Smooth muscle cell (in vitro differentiated cells): ENCODE data around the gene RAD51. TPM values are rescaled to one million over a fixed set of nuclear protein-coding genes. Genes with fewer than 3 reads are reported as not detected.
A peak's percentile ranks its signal among the peaks of the same experiment; 100 is the strongest.

Source experiments
- DNase-seq: peaks from one replicate; lab custom pipeline; 2025; ENCODE audit not compliant: unreplicated experiment; lab: John Stamatoyannopoulos, UW
- H2AFZ ChIP-seq: fragments of 200-600 bp; sonication (generic); 2 replicates; pipeline ENCODE4 v1.6.0; 2016; ENCODE audit warnings: antibody characterized with exemption, low read depth, mild to moderate bottlenecking
- H3F3A ChIP-seq: fragments of 200-600 bp; sonication (generic); 2 replicates; pipeline ENCODE4 v1.6.0; 2017; ENCODE audit warnings: antibody characterized with exemption, low read depth
- H3K27ac ChIP-seq: fragments of 200-600 bp; sonication (generic); 2 replicates; pipeline ENCODE4 v1.5.1; 2016; ENCODE audit warnings: low read depth, mild to moderate bottlenecking
- H3K27me3 ChIP-seq: fragments of 200-600 bp; sonication (generic); 2 replicates; pipeline ENCODE4 v1.6.1; 2016; ENCODE audit warnings: low read depth, mild to moderate bottlenecking
- H3K36me3 ChIP-seq: fragments of 200-600 bp; sonication (generic); 2 replicates; pipeline ENCODE4 v1.5.1; 2016; ENCODE audit warnings: low read depth
- H3K4me1 ChIP-seq: fragments of 200-600 bp; sonication (generic); 2 replicates; pipeline ENCODE4 v1.5.1; 2016; ENCODE audit warnings: low read depth
- H3K4me2 ChIP-seq: fragments of 200-600 bp; sonication (generic); 2 replicates; pipeline ENCODE4 v1.6.0; 2016; ENCODE audit warnings: mild to moderate bottlenecking
- H3K4me3 ChIP-seq: fragments of 200-600 bp; sonication (generic); 2 replicates; pipeline ENCODE4 v1.5.1; 2016; ENCODE audit warnings: mild to moderate bottlenecking
- H3K79me2 ChIP-seq: fragments of 200-600 bp; sonication (generic); 2 replicates; pipeline ENCODE4 v1.6.0; 2016; ENCODE audit warnings: low read depth, mild to moderate bottlenecking
- H3K9ac ChIP-seq: fragments of 200-600 bp; sonication (generic); 2 replicates; pipeline ENCODE4 v1.6.0; 2016; ENCODE audit warnings: low read depth
- H3K9me3 ChIP-seq: fragments of 200-600 bp; sonication (generic); replicated peaks from 2 replicates; pipeline ENCODE4 v1.5.1; 2016; ENCODE audit warnings: low read depth
- H4K20me1 ChIP-seq: fragments of 200-600 bp; sonication (generic); 2 replicates; pipeline ENCODE4 v1.6.0; 2016; ENCODE audit warnings: low read depth
- CTCF ChIP-seq: fragments of 200-600 bp; sonication (generic); IDR thresholded peaks from 2 replicates; pipeline ENCODE4 v1.5.1; 2017; ENCODE audit warnings: borderline replicate concordance, mild to moderate bottlenecking, antibody characterized with exemption; ENCODE audit not compliant: insufficient read depth, poor library complexity, severe bottlenecking
- WGBS: methylation state at CpG from one replicate; pipeline ENCODE4 v1.1.7; 2016; ENCODE audit warnings: low lambda C conversion rate; 5-methylcytosine and 5-hydroxymethylcytosine counted together
- polyA plus RNA-seq: library from polyadenylated mRNA; unstranded; fragments of >200 nt; fragmentation: Nextera tagmentation; extraction: Ambion mirVana; gene quantifications from 2 replicates; pipeline ENCODE4 v1.2.1, GENCODE V29; 2016
- total RNA-seq: library from RNA; depleted of rRNA; stranded (reverse); fragments of >200 nt; gene quantifications from 2 replicates; pipeline ENCODE4 v1.2.3, GENCODE V29; 2014

The RAD51 gene
- total RNA-seq: 9.2 and 9.7 TPM in 2 replicates
- polyA plus RNA-seq: 10.7 and 15.2 TPM in 2 replicates

- Histone ChIP-seq H3F3A (no peaks in the 10 kb centered on the region), H2AFZ (peak within 1 kb of the TSS; percentile 99), H3K27ac (peak within 1 kb of the TSS; percentile 96), H3K4me3 (peak within 1 kb of the TSS; percentile 88), H3K9me3 (no peaks in the 10 kb centered on the region), H3K4me1 (peaks cover 6% of the 10 kb centered on the region), H3K9ac (peak within 1 kb of the TSS; percentile 95), H4K20me1 (no peaks in the 10 kb centered on the region), H3K27me3 (no peaks in the 10 kb centered on the region), H3K4me2 (peak within 1 kb of the TSS; percentile 98), H3K36me3 (no peaks in the 10 kb centered on the region), H3K79me2 (peaks cover 19% of the 10 kb centered on the region)
- under 1% methylated on average over 81 of the region's 81 CpGs for WGBS
- peak; percentile 72 for DNase-seq
- no peak for TF ChIP-seq CTCF
These were observed at the start of gene RAD51 for GRCh38 chr15:40694688-40695468. RAD51 (plus strand) TSS chr15:40695174; CDS start chr15:40698759, 3,585 bp downstream.

- Histone ChIP-seq H4K20me1 (no peaks in the 10 kb centered on the region), H3F3A (no peaks in the 10 kb centered on the region), H3K4me1 (no peaks in the 10 kb centered on the region), H3K27ac (no peak overlapping the region), H3K9me3 (no peaks in the 10 kb centered on the region), H3K4me2 (no peak overlapping the region), H3K9ac (no peak overlapping the region), H3K27me3 (no peaks in the 10 kb centered on the region), H3K36me3 (no peaks in the 10 kb centered on the region), H3K79me2 (no peaks in the 10 kb centered on the region), H2AFZ (no peak overlapping the region), H3K4me3 (no peak overlapping the region)
- no peak for DNase-seq
- no peak for TF ChIP-seq CTCF
- 94% methylated on average over 1 of the region's 1 CpG for WGBS
These were observed 47.5 kb upstream of the RAD51 start for GRCh38 chr15:40647523-40647922.

- H3K4me1 ChIP-seq: no peaks in the 10 kb centered on the region
- H3K4me2 ChIP-seq: no peak overlapping the region
- no peaks in the 10 kb centered on the region for H3F3A ChIP-seq
- no peaks in the 10 kb centered on the region for H3K9me3 ChIP-seq
- no peak overlapping the region for H2AFZ ChIP-seq
- H3K4me3 ChIP-seq: no peak overlapping the region
- H3K27me3 ChIP-seq: no peaks in the 10 kb centered on the region
- H3K27ac ChIP-seq: no peak overlapping the region
- H3K36me3 ChIP-seq: no peaks in the 10 kb centered on the region
- no peak for DNase-seq
- no peaks in the 10 kb centered on the region for H3K79me2 ChIP-seq
- H4K20me1 ChIP-seq: no peaks in the 10 kb centered on the region
- no peak for TF ChIP-seq CTCF
- no peak overlapping the region for H3K9ac ChIP-seq
These were observed 44.5 kb upstream of the RAD51 start for GRCh38 chr15:40650479-40650878.

GRCh38 chr15:40660686-40661085 lies 34.3 kb upstream of the RAD51 start:
- TF ChIP-seq CTCF: no peak
- Histone ChIP-seq H3F3A (no peaks in the 10 kb centered on the region), H3K9ac (no peak overlapping the region), H3K79me2 (no peaks in the 10 kb centered on the region), H4K20me1 (no peaks in the 10 kb centered on the region), H3K4me2 (no peak overlapping the region), H3K27ac (no peak overlapping the region), H3K36me3 (no peaks in the 10 kb centered on the region), H2AFZ (no peak overlapping the region), H3K9me3 (no peaks in the 10 kb centered on the region), H3K27me3 (no peaks in the 10 kb centered on the region), H3K4me3 (no peak overlapping the region), H3K4me1 (no peaks in the 10 kb centered on the region)
- no peak for DNase-seq
- 93% methylated on average over 5 of the region's 5 CpGs for WGBS
